Measurements from ENCODE around the gene MOB1B. TPM values are rescaled to one million over a fixed set of nuclear protein-coding genes. Genes with fewer than 3 reads are reported as not detected.

MOB1B gene
- total and polyA plus RNA-seq, 10 of the 15 experiments (the other 5 are each of a cell fraction or from before 2014, with no cell fraction given) = 1.9 to 11.4 (median 6.1) TPM

DNA sequence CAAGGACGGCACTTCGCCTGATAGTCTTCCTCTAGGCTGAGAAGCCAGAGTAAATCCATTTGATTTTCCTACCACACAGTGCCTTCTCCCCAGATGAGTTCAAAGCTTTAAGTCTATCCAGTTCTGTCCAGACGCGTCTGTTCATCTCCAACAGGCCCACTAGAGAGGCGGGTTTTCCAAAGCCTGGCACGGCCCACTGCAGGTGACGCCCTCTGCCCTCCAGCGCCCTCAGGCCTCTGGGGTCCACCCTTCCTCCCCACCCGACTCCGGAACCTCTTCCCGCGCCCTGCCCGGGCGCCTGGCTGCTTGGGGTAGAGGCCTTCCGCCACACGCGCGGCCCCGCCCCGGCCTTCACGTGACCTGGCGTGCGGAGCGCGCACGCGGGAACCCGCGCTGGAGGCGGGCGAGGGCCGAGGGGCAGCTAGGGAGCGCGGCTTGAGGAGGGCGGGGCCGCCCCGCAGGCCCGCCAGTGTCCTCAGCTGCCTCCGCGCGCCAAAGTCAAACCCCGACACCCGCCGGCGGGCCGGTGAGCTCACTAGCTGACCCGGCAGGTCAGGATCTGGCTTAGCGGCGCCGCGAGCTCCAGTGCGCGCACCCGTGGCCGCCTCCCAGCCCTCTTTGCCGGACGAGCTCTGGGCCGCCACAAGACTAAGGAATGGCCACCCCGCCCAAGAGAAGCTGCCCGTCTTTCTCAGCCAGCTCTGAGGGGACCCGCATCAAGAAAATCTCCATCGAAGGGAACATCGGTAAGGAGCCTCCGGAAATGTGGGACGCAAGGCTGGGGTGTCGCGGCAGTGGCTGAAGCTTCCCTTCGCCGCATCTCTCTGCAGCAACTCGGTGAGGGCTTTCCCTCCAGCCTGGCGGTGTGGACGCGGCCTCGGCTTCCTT lies 91.3 kb downstream of the MOB1B start, which contains the start of gene DCK (continued):
- TF ChIP-seq NFYB (IDR thresholded peaks at IDR 0.05; ENCODE audit: insufficient read depth, low read depth, low read length) (no peak), CHD2 (IDR thresholded peaks at IDR 0.05; ENCODE audit: borderline replicate concordance, low read depth, low read length) (peak; percentile 42; the same call in 1 of the 2 replicates), MTA3 (IDR thresholded peaks at IDR 0.05; ENCODE audit: borderline replicate concordance, low read length) (no peak), HCFC1 (IDR thresholded peaks at IDR 0.05; ENCODE audit: low read length) (peak; percentile 38; the same call in 1 of the 2 replicates), BHLHE40 (IDR thresholded peaks at IDR 0.05; ENCODE audit: borderline replicate concordance in 1 of 2, low read depth in 2 of 2, low read length in 1 of 2) (peak; percentile 98 to 99), RB1 (IDR thresholded peaks at IDR 0.05; ENCODE audit: borderline replicate concordance) (peak; percentile 95), ZZZ3 (IDR thresholded peaks at IDR 0.05; ENCODE audit: control insufficient read depth, insufficient read length, low read depth) (no peak), BCL11A (IDR thresholded peaks at IDR 0.05; ENCODE audit: low read depth, low read length) (no peak), JUND (IDR thresholded peaks at IDR 0.05; ENCODE audit: low read depth, low read length) (0 out of 2 replicates have a peak, but pooled peaks have one; percentile 5), CHD1 (IDR thresholded peaks at IDR 0.05; ENCODE audit: low read depth, low read length) (no peak), E2F8 (IDR thresholded peaks at IDR 0.05; ENCODE audit: low read depth, partially characterized antibody) (no peak), RELB (IDR thresholded peaks at IDR 0.05; ENCODE audit: low read depth) (no peak), NR2C1 (IDR thresholded peaks at IDR 0.05) (peak; percentile 79), JUNB (IDR thresholded peaks at IDR 0.05) (no peak), NR2C2 (IDR thresholded peaks at IDR 0.05; ENCODE audit: borderline replicate concordance, control insufficient read depth, insufficient read length, low read depth) (no peak), EZH2 (IDR thresholded peaks at IDR 0.05; ENCODE audit: borderline replicate concordance, control insufficient read depth, low read depth, low read length) (no peak), SMARCA5 (IDR thresholded peaks at IDR 0.05) (peak; percentile 50; the same call in 1 of the 2 replicates), NFYA (IDR thresholded peaks at IDR 0.05; ENCODE audit: borderline replicate concordance, low read depth, low read length) (no peak), EGR1 (IDR thresholded peaks at IDR 0.05; ENCODE audit: borderline replicate concordance in 1 of 2, low read depth in 2 of 2, low read length in 2 of 2) (peak; percentile 9 to 56; a peak in 2 of 3 replicates), MYB (IDR thresholded peaks at IDR 0.05; ENCODE audit: borderline replicate concordance, low read depth, low read length) (no peak), HDGF (IDR thresholded peaks at IDR 0.05) (no peak), FOXK2 (IDR thresholded peaks at IDR 0.05) (no peak), ATF3 (IDR thresholded peaks at IDR 0.05; ENCODE audit: borderline replicate concordance, extremely low read depth, low read depth, low read length) (peak; percentile 88), EED (IDR thresholded peaks at IDR 0.05; ENCODE audit: low read depth) (peak; percentile 53)
- TF ChIP-seq, protein P1, sequence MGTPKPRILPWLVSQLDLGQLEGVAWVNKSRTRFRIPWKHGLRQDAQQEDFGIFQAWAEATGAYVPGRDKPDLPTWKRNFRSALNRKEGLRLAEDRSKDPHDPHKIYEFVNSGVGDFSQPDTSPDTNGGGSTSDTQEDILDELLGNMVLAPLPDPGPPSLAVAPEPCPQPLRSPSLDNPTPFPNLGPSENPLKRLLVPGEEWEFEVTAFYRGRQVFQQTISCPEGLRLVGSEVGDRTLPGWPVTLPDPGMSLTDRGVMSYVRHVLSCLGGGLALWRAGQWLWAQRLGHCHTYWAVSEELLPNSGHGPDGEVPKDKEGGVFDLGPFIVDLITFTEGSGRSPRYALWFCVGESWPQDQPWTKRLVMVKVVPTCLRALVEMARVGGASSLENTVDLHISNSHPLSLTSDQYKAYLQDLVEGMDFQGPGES (IDR thresholded peaks at IDR 0.05) = no peak
